CD4-positive, alpha-beta T cell treated with Interleukin-2 at 100 ng/mL for 4 hours (primary cell): ENCODE results near the gene NRXN3.

Experiments used
- DNase-seq: peaks from one replicate; pipeline ENCODE4 v3.0.0-alpha.2; 2020; ENCODE audit warnings: low spot score

Gene NRXN3

DNA sequence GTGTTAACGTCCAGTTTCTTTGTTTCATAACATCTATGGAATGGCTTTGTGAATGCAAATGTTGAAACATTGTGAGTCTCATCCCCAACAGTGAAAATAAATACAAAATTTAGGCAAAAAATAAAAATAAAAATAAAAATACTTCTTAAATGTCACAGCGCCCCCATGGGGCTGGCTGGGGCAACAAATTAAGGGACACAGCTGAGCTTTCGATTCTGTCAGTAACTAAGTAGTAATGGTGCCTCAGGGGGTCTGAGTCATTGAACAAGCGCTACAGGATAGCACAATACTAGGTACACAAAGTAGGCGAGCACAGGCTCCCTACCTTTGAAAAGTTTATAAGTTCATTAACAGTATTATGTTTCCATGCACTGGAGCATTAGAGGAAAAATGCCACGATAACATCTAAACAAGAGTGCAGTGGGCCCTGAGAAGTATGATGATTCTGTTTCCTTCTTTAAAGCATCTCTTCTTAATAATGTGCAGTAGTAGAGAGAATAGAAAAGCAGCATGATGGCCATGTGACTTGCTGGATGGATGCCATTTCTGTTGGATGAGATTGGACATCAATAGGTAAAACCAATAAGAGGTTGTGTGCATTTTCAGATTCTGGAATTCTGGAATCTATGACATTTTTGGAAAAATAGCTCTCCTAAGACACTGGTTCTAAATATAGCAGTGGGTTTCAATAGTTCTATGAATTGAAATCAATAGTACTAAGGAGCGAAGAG, 1374.0 kb downstream of the NRXN3 start:
- DNase-seq, result no peak

DNA sequence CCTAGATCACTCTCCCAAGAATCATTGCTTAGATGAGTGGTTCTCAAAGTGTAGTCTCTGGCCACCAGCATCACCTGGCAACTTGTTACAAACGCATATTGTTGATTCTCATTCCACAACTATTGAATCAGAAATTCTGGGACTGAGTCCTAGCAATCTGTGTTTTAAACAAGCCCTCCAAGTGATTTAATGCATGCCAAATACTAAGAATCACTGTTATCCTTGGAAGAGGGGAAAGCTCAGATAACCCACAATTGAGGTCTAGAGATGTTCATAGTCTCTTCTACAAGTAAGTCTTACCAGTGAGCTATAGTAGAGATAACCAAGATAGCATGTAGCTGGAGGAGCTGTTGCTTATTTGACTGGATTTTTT, 1374.5 kb downstream of the NRXN3 start:
- DNase-seq, result no peak

DNA sequence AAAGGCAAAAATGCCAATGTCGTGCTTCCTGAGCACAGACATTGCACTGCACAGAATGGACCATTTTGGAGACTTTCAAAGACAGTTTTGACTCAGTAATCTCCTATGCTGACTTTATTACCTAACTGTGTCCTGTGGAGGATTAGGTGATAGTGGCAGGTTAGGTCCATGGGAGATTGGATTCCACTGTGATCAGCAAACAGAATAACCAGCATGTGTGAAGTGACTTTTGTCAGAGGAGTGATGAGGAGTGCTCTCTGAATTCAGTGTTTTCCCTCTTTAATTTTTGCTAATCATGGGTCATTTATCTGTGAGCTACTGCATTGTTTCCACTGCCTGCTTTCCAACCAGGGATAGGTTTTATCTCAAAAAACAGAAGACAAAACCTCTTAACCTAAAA, 1378.7 kb downstream of the NRXN3 start:
- DNase-seq, result no peak

DNA sequence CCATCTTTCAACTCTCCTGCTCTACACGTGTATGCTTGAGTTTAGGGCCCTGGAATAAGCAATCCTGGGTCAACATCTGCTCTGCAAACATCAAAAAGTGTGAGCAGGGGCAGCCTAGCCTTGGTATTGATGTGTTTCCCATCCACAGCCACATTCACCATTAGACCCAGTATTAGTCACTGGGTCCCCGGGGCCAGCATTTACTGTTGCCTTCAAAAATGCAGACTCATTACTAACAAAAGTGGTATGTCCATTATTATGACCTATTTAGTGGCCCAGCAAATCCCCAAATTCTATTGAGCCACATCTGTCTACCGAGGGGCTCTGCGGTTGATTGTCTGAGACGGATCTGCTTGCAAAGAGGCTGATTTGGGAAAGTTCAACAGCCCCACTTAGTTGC, 1379.3 kb downstream of the NRXN3 start:
- no peak for DNase-seq

DNA sequence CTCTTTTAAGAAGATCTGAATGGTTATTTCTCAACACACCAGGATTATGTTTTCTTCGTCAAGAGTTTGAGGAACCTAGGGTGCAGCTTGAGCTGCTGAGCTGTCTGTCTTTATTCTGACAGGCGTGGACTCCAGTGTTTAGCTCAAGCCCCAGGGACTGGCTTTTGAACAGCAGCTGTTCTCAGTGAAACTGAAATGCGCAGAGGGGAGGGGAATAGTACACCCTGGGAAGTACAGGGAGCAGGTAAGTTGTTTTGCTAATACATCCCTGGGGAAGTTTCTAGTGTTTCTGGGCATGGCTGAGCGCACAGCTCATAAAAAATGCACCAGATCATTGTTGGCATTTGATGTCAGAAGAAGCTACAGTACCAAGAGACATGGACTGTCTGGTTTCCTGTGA, 1381.3 kb downstream of the NRXN3 start:
- DNase-seq, result no peak

DNA sequence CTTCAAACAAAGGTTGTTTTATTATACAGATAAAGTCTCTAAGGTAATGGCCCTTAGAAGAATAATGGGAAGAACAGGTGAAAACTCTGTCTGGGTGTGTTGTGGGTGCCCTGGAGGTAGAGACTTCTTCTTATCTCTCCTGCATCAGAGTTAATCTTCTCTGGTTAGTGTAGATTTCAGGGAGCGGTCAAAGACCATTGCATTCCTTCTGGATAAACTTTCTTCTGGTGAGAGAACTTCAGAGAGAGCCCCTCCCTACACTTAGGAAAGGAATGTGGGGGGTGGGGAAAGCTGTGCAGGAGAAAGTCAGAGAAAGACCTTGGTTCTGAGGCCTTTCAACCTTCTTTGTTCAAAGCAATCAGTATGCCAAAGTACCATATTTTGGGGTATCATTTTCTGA, 1382.6 kb downstream of the NRXN3 start:
- DNase-seq, result no peak

DNA sequence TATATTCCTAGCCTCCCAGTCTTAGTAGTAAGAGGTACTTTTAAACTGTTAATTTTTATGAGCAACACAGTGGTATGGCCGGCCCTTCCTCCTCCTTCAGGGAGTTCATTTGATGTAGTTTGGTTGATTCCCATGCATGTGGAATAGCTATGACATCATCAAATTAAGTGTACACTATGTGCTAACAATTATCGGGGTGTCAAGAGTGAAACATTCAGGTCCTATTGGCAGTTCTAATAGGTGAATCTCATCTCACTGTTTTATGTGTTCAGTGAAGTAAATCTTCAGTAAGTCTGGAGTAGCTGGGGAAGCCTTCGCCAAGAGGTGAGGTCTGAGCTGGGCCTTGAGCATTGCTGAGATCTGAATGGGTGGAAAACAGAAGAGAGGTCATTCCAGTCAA, 1384.6 kb downstream of the NRXN3 start:
- no peak for DNase-seq

DNA sequence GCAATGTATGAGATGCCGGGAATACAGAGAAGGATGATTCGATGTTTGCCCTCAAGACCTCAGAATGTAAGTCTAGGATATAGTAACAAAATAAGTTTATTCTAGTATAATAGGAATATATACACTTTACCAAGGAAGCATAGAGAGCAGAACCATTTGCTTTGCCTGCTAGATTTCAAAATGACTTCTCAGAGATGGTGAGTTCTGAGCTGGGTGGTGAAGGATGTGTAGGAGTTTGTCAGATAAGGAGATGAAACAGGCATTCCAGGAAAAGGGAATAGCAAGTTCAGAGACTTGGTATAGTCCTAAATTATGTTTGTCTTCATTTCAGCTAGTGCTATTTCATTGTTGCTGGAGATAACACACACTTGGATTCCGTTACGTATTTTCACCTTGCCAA, 1385.3 kb downstream of the NRXN3 start:
- DNase-seq, result no peak

DNA sequence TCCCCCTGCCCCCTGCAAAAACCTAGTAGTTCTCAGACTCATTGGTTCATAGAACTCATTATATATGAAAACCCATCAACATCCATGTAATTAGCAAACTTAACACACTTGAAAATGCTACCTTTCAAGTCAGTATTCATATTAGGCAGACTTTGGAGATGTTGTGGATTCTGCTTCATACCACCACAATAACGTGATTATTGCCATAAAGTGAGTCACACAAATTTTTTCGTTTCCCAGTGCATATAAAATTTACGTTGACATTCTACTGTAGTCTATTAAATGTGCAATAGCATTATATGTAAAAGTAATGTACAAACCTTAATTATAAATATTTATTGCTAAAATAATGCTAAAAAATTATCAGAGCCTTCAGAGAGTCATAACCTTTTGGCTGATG, 1387.1 kb downstream of the NRXN3 start:
- no peak for DNase-seq

DNA sequence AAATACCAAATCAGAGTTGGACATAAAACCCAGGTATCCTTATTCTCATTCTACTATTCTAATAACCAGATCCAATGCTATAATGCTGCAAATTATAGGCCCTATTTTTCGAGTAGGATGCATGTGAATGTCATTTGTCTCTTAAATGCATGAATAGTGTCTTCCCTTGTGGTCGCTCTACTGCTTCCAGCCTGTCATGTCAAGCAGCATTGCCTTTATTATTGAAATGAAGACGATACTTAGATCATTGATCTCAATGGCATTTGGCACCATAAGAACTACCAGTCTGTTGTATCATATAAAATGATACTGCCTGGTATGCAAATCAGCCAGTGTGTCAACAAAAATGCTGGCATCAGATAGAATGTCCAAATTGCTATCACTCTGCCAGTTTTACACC, 1392.0 kb downstream of the NRXN3 start:
- DNase-seq, result no peak

DNA sequence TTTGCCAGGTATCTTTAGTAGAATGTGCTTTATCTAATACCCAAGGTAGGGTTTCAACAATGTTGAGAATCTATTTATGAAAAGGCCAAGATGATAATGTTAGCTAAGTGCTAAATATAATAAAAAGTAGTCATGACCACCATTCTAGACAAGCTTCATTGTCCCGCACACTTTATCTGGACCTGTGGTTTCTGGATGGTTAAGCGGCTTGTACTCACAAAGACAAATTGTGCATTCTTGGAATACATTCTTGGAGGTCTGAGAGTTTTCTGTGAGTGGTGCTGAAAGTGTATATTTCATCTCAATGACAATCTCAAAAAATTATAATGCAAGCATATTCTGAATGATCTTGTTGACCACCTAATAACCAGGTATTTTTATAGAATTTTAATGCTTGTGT, 1394.2 kb downstream of the NRXN3 start:
- no peak for DNase-seq

DNA sequence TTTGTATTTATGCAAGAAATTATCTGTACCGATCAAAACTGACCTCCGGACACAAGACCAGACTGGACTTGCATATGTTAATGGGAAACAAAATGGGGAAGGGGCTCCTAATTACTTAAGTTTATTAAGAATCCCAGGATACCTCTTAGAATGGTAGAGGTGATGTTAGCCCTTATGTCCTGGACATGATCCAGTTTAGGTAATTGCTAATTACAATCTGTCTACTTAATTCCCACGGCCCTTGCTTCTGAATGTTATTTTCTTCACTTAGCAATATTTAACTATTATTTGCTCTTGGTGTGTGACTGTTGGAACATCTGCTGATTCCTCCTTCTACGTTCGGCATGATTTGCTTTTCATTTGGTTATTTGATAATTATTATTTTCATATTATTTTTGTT, 1397.1 kb downstream of the NRXN3 start:
- no peak for DNase-seq

DNA sequence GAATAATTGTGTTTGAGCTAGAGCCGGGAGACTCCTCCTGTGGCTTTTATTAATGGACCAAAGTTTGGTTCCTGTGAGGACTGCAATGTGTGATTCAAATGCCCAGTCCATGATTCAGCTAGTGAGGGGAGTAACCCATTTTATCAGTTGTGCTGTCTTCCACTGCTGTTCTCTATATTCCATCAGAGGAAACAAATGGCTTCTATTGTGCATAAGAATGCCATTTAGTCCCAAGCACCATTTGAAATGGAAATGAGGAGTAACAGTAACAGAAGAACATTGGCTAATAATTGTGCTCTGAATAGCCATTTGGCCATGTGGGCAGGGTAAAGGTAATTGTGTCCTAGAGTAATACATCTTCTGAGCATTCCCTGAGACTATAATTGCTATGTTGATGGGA, 1398.4 kb downstream of the NRXN3 start:
- DNase-seq, result no peak

DNA sequence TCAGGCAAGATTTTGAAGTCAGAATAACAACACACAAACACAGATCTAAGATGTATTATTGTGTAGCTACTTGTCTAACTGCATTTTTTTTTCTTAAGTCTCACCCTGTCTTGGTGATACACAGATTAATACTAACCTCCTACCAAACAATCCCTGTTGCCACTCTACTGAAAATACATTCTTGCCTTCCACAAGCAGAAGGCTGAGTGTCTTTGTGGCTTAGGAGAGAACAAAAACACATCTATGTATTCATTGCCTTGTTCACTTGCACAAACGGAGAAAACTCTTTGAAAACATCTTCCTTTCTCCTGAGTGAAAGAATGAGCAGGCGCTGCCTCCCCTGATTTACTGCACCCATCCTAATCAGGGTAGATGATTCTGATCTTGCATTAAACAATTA, 1398.9 kb downstream of the NRXN3 start:
- DNase-seq, result no peak

DNA sequence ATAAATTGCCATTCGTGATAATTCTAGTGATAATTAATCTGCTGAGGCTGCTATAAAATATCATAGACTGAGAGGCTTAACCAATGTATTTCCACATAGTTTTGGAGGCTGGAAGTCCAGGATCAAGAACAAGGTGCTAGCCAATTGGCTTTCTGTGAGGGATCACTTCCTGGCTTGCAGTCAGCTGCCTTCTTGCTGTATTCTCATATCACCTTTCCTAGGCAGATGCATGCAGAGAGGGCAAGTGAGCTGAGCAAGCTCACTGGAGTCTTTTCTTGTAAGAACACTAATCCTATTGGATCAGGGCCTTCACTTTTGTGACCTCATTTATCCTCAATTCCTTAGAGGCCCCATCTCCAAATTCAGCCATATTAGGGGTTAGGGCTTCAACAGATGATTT, 1400.5 kb downstream of the NRXN3 start:
- DNase-seq, result no peak

DNA sequence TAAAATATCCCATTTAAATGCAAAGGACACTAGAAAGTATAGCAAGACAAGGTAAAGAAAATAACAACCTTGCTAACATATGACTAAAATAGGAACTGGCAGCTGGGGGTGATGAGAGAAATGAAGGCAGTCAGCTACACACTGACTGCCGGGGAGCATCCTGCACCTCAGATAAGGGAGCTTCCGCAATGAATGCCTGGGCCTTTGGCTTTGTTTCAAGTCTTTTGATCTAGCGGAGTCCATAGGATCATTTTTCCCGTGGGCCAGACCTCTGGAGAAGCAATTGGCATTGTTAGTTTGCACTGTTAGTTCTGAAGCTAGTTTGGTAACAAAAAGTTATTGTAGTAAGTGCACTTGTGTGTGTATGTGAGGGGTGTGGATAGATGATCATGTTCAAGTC, 1401.2 kb downstream of the NRXN3 start:
- no peak for DNase-seq

DNA sequence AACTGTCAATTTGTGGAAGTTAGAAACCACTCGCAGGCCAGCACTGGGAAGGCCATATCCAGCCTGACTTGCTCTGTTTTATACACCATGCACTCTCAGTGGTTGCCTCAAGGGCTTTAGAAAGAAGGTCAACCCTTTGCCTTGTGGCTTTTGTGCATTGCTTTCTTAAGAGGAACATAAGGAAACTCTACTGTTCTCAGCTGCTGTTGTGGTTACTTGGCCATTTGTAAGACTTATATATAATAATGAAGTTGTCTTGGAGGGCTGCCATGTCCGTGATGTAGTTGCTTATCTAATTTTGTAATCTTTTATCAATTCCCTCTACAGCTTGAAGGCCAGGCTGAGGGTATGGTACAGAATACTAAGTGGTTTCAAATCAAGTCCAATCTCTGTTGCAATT, 1403.3 kb downstream of the NRXN3 start:
- no peak for DNase-seq

DNA sequence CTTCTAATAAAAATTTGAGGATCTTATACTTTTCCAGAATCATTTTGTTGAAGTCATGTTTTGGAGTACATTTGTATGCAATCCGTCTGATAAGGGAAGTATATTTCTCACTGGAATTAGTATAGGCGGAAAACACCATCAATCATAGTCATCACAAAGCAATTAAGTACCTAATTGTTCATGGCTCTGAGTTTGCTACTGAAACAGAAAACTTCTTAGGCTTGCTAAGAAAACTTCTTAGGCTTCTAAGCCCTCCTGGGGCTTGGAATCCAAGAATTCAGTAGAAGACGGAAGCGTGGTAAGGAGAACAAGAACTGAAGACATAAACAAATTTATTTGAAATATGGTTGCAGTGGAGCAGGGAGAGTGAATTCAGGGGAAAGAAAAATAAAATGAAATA, 1404.9 kb downstream of the NRXN3 start:
- no peak for DNase-seq

DNA sequence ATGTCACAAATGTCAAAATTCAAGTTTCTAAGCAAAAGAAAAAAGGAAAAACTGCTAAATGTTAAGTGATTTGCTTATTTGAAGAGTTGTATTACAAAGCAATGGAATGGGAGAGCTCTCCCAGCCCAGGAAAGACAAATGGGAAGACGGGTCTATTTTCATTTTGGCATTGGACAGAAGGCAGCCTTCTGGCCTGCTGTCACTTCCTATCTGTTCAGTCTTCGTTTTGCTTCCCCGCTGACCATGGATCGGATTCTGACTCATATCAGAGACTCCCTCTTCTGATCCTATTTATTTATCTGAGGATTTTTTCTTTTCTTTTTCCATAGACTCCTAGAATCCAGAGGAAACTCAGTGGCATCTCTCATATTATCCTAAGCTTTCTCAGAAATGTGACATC, 1406.3 kb downstream of the NRXN3 start:
- DNase-seq, result no peak

DNA sequence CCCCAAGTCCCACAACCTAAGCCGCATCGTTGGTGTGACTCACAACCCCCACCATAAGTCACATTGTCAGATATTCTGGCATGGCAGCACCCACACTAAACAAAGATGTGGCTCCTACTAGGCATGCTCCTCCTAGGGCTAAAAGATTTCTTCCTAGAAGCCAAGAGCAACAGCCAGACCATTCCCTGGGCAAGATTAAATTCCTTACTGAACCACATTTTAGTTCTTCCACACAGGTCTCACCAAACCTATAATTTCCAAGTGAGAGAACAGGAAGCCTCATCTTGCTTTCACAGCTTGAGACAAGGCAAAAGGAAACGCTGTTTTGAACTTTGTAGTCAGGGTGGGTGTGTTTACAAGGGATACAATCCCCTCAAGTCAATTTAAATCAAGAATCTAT, 1408.3 kb downstream of the NRXN3 start:
- DNase-seq, result no peak

DNA sequence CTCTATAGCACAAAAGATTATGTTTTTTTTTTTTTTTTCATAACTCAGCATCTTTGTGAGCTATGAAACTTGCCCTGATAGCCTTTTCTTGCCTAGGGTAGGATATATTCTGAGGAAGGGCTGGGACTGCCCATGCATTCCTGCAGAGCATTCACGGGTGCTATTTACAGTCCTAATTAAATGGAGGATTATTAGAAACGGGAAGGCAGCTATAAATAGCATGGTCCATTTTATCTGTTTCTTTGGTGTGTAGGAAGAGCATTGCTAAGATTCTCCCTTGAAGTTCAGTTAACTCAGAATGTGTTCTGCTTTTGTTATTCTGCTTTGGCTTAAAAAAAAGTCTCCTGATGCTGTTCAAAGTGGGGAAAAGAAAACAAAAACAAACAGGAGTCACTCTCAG, 1410.2 kb downstream of the NRXN3 start:
- no peak for DNase-seq

DNA sequence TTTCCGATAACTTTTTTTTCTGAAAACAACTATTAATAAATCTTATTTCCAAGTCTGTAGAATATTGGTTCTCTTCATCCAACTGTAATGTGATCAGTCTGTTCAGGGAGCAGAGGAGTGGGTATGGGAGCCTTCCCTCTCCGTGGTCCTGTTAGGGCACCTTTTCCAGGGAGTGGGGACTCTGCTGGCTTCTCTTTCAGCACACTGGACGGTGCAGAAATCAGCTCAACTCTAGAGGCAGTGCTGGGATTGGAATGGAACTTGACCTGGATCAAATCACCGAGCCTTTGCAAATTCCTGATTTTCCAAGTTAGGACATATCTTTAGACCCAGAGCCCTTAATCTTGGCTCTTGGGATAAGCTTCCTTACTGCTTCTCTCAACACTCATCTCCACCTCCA, 1410.7 kb downstream of the NRXN3 start:
- DNase-seq, result no peak

DNA sequence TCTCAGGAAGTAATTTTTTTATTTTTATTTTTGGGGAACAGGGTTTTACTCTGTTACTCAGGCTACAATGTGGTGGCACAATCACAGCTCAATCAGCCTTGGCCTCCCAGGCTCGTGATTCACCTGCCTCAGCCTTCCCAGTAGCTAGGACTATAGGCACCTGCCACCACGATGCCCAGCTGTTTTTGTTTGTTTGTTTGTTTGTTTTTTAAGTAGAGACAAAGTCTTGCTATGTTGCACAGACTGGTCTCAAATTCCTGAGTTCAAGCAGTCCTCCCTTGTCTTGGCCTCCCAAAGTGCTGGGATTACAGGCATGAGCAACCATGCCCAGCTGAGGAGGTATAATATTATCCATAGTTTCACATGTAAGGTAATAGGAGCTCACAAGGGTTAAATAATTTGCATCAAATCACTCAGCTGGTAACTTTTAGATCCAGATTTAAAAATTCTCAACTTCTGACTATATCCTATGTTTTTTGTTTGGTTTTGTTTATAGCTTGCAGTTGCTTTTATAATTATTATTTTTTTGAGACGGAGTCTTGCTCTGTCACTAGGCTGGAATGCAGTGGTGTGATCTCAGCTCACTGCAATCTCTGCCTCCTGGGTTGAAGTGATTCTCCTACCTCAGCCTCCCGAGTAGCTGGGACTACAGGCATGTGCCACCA, 1411.9 kb downstream of the NRXN3 start:
- no peak for DNase-seq

DNA sequence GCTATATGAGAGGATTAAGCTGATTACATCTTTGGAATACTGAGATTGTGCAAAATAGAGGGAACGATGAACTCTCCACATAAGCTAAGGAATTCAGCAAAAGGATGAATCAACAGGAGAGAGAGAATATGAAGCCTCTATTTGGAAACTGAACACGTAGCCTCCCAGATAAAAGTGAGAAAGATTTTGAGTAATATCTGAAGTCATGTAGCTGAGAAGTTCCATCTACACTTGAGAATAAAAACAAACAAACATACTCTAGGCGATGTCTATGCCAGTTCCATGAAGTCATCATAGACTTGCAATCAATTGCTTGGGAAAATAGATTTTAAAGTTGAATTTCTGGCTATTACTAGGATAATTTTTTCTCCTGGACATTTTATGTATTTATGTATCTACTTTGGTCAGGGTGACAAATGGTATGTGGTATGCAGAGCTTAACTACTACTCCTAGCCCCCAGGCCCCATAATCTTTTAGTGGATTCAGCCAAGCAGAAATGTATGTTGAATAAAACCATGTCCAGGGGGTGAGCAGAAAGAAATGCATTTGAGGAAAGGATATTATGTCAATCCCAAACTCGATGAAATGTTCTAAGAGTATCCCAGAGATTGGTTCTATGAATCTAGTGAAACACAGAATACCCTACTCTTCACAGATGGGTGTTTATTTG, 1413.7 kb downstream of the NRXN3 start:
- no peak for DNase-seq
